Measurements from ENCODE around the gene CACNA1S. TPM values are rescaled to one million over a fixed set of nuclear protein-coding genes. Genes with fewer than 3 reads are reported as not detected.

CACNA1S gene
- total and polyA plus RNA-seq, 2 of the 4 experiments (the other 2 are of a cell fraction), result not detected

DNA sequence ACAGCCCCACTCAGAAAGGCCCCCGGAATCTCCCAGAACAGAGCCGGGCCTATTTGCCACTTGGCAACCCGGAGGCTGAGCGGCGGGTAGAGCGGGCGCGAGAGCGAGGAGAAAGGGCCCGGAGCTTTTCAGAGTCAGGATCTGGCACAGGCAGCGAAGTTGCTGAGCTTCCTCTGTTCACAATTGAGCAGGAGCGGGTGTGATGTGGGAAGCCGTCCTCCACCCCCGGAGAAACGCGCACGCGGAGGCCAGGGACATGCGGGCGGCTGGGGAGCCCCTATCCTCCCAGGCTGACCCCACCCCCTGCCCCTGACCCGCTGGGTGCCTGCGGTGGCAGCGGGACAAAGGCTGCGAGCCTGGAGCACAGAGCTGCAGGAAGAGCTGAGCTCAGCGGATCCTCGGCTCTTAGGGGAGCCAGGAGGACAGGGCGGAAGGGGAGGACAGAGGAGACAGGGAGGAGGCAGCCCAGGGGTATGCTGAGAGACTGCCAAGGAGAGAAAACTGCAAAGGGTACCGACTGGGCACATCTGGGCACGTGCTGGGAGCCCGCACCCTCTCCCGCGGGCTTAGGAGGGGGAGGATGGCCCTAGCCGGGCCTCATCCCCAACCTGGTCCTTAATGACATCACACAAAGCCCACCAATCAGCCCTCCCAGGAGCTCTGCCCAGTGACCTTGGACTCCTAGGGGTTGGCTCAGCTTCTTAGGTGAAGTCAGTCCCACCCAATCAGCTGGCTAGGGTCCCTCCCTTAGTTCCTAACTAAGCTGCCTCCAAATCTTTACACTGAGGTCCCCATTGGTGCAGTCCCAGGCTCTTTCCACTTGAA lies 98.0 kb downstream of the CACNA1S start (continued):
- TF ChIP-seq SMC3 (IDR thresholded peaks at IDR 0.05; ENCODE audit: low read depth, low read length), result no peak

- in situ Hi-C loops (cut with MboI; ENCODE audit: low sequenced_read_pairs), result no loop called here
- dilution Hi-C loops (cut with HindIII; ENCODE audit: low sequenced_read_pairs, unreplicated experiment), result no loop called here
Measured at GRCh38 chr1:201013031-201013485, 99.2 kb downstream of the CACNA1S start.

More at GRCh38 chr1:201013031-201013485, 99.2 kb downstream of the CACNA1S start:
- Histone ChIP-seq H3K56ac (ENCODE audit: extremely low read depth, insufficient read depth, low read length) (no peak overlapping the region), H3K36me3 (ENCODE audit: control insufficient read depth, insufficient read depth, low read length) (no peaks in the 10 kb centered on the region), H4K8ac (ENCODE audit: low read depth in 2 of 2, low read length in 2 of 2) (no peak overlapping the region), H3K9me3 (ENCODE audit: control insufficient read depth, insufficient read depth, low read length) (no peaks in the 10 kb centered on the region), H2AK5ac (ENCODE audit: low read depth, low read length) (no peak overlapping the region), H2AK9ac (replicated peaks; ENCODE audit: low read depth, low read length, poor library complexity) (no peak overlapping the region), H3K18ac (ENCODE audit: low read depth, low read length) (no peak overlapping the region), H3K4me3 (ENCODE audit: insufficient read depth, low read depth, low read length) (no peak overlapping the region), H3K23ac (ENCODE audit: low read depth, low read length) (no peak overlapping the region), H4K91ac (ENCODE audit: insufficient read depth, low read depth, low read length) (no peak overlapping the region), H2BK5ac (ENCODE audit: low read depth, low read length, poor library complexity, severe bottlenecking) (no peak overlapping the region), H3K27me3 (ENCODE audit: control insufficient read depth, insufficient read depth, low read length) (peaks cover 59% of the 10 kb centered on the region), H3K27ac (ENCODE audit: insufficient read depth, low read length) (no peak overlapping the region), H2BK15ac (ENCODE audit: low read depth, low read length) (no peak overlapping the region), H2AFZ (replicated peaks; ENCODE audit: low read length, poor library complexity) (no peak overlapping the region), H3K4me1 (ENCODE audit: control insufficient read depth, insufficient read depth, low read length) (no peaks in the 10 kb centered on the region), H3K9ac (ENCODE audit: low read depth, low read length) (no peak overlapping the region), H3K79me1 (ENCODE audit: low read depth in 1 of 2, low read length in 2 of 2) (no peaks in the 10 kb centered on the region), H2BK20ac (ENCODE audit: low read depth, low read length) (no peak overlapping the region), H3K4ac (ENCODE audit: low read depth, low read length) (no peak overlapping the region), H2BK120ac (ENCODE audit: low read depth, low read length) (no peak overlapping the region), H3K14ac (replicated peaks; ENCODE audit: low read depth, low read length) (no peak overlapping the region), H3K4me2 (ENCODE audit: low read depth, low read length) (no peak overlapping the region), H3K9me1 (ENCODE audit: insufficient read depth, low read length) (no peaks in the 10 kb centered on the region; the same call in 1 of the 2 replicates), H4K5ac (ENCODE audit: low read depth, low read length) (no peak overlapping the region), H4K20me1 (ENCODE audit: insufficient read depth, low read length) (0 out of 2 replicates have a peak, but pooled peaks cover 4% of the 10 kb centered on the region)
- ChIA-PET CTCF (no interaction called here), POLR2A (ENCODE audit: unreplicated experiment) (no interaction called here)
- WGBS, 2 experiments (ENCODE audit: extremely low coverage in 2 of 2, insufficient read length in 1 of 2), result 100% methylated on average over 2 of the region's 4 CpGs; no CpG with 5 or more reads in 1 of the 2 experiments
- no peak for ATAC-seq (ENCODE audit: low read depth)
- TF ChIP-seq, protein P1, sequence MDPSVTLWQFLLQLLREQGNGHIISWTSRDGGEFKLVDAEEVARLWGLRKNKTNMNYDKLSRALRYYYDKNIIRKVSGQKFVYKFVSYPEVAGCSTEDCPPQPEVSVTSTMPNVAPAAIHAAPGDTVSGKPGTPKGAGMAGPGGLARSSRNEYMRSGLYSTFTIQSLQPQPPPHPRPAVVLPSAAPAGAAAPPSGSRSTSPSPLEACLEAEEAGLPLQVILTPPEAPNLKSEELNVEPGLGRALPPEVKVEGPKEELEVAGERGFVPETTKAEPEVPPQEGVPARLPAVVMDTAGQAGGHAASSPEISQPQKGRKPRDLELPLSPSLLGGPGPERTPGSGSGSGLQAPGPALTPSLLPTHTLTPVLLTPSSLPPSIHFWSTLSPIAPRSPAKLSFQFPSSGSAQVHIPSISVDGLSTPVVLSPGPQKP (IDR thresholded peaks at IDR 0.05; ENCODE audit: borderline replicate concordance, low read depth, low read length), result no peak
- TF ChIP-seq RCOR1 (IDR thresholded peaks at IDR 0.05; ENCODE audit: insufficient replicate concordance, low read length), result no peak
- no peak for TF ChIP-seq SMC3 (IDR thresholded peaks at IDR 0.05; ENCODE audit: low read depth, low read length)
- TF ChIP-seq MXI1 (IDR thresholded peaks at IDR 0.05; ENCODE audit: borderline replicate concordance, low read depth, low read length), result no peak
- TF ChIP-seq, protein P2, sequence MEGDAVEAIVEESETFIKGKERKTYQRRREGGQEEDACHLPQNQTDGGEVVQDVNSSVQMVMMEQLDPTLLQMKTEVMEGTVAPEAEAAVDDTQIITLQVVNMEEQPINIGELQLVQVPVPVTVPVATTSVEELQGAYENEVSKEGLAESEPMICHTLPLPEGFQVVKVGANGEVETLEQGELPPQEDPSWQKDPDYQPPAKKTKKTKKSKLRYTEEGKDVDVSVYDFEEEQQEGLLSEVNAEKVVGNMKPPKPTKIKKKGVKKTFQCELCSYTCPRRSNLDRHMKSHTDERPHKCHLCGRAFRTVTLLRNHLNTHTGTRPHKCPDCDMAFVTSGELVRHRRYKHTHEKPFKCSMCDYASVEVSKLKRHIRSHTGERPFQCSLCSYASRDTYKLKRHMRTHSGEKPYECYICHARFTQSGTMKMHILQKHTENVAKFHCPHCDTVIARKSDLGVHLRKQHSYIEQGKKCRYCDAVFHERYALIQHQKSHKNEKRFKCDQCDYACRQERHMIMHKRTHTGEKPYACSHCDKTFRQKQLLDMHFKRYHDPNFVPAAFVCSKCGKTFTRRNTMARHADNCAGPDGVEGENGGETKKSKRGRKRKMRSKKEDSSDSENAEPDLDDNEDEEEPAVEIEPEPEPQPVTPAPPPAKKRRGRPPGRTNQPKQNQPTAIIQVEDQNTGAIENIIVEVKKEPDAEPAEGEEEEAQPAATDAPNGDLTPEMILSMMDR (conservative IDR thresholded peaks at IDR 0.05; ENCODE audit: low read depth, low read length), result no peak
- TF ChIP-seq CEBPB (IDR thresholded peaks at IDR 0.05; ENCODE audit: low read depth, low read length), result no peak
- intact Hi-C loops (cut with micrococcal nuclease), result no loop called here
- no peak for DNase-seq
- no TSS peak for BruUV-seq (replicated peaks)

Measured in IMR-90 (cell line).